Stimulated activated memory B cell treated with anti-CD40 and anti-IgM and Interleukin-4, amounts not matched to agents 10 μg/mL and 1 μg/mL and 100 μg/mL, for 72 hours (primary cell): ENCODE data around the gene EFCAB10.

Experiments
- ATAC-seq: fragments of 150-1000 bp; cut with Tn5 transposase; 2 replicates; pipeline ENCODE4 v1.10.0; 2021
- H3K27ac Mint-ChIP-seq: one replicate; pipeline ENCODE4 v1.8.0; 2022; ENCODE audit warnings: mild to moderate bottlenecking, mixed read lengths
- H3K27me3 Mint-ChIP-seq: one replicate; pipeline ENCODE4 v1.8.0; 2022; ENCODE audit warnings: mixed read lengths
- H3K36me3 Mint-ChIP-seq: one replicate; pipeline ENCODE4 v1.8.0; 2022; ENCODE audit warnings: mixed read lengths
- H3K4me1 Mint-ChIP-seq: one replicate; pipeline ENCODE4 v1.8.0; 2022; ENCODE audit warnings: mixed read lengths
- H3K4me3 Mint-ChIP-seq: one replicate; pipeline ENCODE4 v1.8.0; 2022; ENCODE audit warnings: mild to moderate bottlenecking, moderate library complexity, mixed read lengths
- H3K9me3 Mint-ChIP-seq: one replicate; pipeline ENCODE4 v1.8.0; 2022; ENCODE audit warnings: mixed read lengths

EFCAB10 gene, protein sequence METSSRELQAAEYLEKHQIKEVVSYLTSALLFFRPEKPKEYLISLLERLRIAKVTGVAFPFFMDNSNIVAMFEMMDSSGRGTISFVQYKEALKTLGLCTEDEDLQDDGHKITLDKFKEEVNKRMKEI

GRCh38 chr7:105581066-105581811, at the start of gene EFCAB10:
Gene EFCAB10 (minus strand): TSS chr7:105581493. CDS start chr7:105581463, 30 bp downstream.
- Mint-ChIP-seq H3K4me1 (peaks cover 14% of the 10 kb centered on the region), H3K9me3 (no peaks in the 10 kb centered on the region), H3K36me3 (no peaks in the 10 kb centered on the region), H3K27ac (peak within 1 kb of the TSS; percentile 24), H3K4me3 (peak within 1 kb of the TSS; percentile 73), H3K27me3 (no peaks in the 10 kb centered on the region)
- ATAC-seq, result peak; percentile 75

DNA sequence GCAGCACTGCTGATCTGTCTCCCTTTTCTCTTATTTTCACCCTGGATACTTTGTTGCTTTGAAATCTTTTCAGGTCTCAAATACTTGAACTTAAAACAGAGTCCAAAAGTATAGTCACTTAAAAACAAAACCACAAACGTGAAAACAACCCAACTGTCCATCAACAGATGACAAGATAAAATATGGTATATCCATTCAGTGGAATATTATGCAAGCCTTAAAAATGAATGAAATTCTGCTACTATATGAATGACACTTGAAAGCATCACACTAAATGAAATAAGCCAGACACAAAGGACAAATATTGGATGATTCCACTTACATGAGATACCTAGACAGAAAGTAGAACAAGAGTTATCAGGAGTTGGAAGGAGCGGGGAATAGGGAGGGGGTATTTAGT, 44.7 kb upstream of the EFCAB10 start:
- H3K4me1 Mint-ChIP-seq, result peaks cover 8% of the 10 kb centered on the region
- H3K27me3 Mint-ChIP-seq, result no peaks in the 10 kb centered on the region
- peaks cover 7% of the 10 kb centered on the region for H3K9me3 Mint-ChIP-seq
- no peak for ATAC-seq
- peaks cover 49% of the 10 kb centered on the region for H3K36me3 Mint-ChIP-seq
- H3K4me3 Mint-ChIP-seq, result no peak overlapping the region
- no peak overlapping the region for H3K27ac Mint-ChIP-seq

GRCh38 chr7:105623906-105624305, 42.6 kb upstream of the EFCAB10 start:
- Mint-ChIP-seq H3K36me3 (peaks cover 46% of the 10 kb centered on the region), H3K27me3 (no peaks in the 10 kb centered on the region), H3K27ac (no peak overlapping the region), H3K9me3 (peaks cover 7% of the 10 kb centered on the region), H3K4me1 (peaks cover 8% of the 10 kb centered on the region), H3K4me3 (no peak overlapping the region)
- ATAC-seq, result no peak

- no peak overlapping the region for H3K4me3 Mint-ChIP-seq
- H3K36me3 Mint-ChIP-seq, result peaks cover 52% of the 10 kb centered on the region
- H3K27ac Mint-ChIP-seq, result no peak overlapping the region
- H3K9me3 Mint-ChIP-seq, result peaks cover 7% of the 10 kb centered on the region
- no peaks in the 10 kb centered on the region for H3K27me3 Mint-ChIP-seq
- ATAC-seq, result peak; percentile 34
- peaks cover 8% of the 10 kb centered on the region for H3K4me1 Mint-ChIP-seq
These were observed 42.1 kb upstream of the EFCAB10 start for GRCh38 chr7:105623378-105623777.

DNA sequence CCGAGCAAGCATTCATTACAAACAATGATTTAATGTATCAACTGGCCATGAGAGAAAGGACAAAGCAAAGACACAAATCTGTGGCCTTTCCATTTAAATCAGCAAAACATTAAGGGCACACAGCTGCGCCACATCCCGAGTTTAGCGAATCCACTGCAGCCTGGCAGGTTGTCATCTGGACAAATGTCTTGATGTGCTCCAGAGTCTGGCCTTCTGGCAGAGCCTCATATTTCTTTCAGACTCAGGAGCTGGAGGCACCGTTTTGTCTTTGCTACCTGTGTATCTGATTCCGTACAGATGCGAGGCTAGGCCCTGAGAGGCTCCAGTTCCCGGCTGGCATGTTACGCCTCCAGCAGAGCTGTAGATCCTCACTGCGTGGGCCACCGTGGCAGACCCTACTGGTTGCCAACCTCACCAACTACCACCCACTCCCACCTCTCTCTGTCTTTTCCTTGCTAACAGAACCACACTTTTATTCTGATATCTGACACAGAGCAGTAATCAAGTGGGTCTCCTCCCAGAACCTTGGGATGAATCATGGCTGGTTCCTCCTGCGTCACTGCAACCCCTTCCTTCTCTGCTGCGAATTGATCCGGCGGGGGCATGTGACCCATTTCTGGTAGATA, 40.9 kb upstream of the EFCAB10 start:
- Mint-ChIP-seq H3K27me3 (no peaks in the 10 kb centered on the region), H3K9me3 (peaks cover 7% of the 10 kb centered on the region), H3K27ac (no peak overlapping the region), H3K4me3 (no peak overlapping the region), H3K36me3 (peaks cover 60% of the 10 kb centered on the region), H3K4me1 (peaks cover 8% of the 10 kb centered on the region)
- no peak for ATAC-seq

- peak overlapping the region; percentile 7 for H3K27ac Mint-ChIP-seq
- H3K36me3 Mint-ChIP-seq, result peaks cover 56% of the 10 kb centered on the region
- H3K27me3 Mint-ChIP-seq, result no peaks in the 10 kb centered on the region
- H3K9me3 Mint-ChIP-seq, result peaks cover 5% of the 10 kb centered on the region
- no peak for ATAC-seq
- H3K4me3 Mint-ChIP-seq, result no peak overlapping the region
- peaks cover 8% of the 10 kb centered on the region for H3K4me1 Mint-ChIP-seq
These were observed 40.3 kb upstream of the EFCAB10 start for GRCh38 chr7:105621617-105622016.

- Mint-ChIP-seq H3K27me3 (no peaks in the 10 kb centered on the region), H3K4me3 (no peak overlapping the region), H3K36me3 (peaks cover 56% of the 10 kb centered on the region), H3K27ac (peak overlapping the region; percentile 7), H3K9me3 (peaks cover 2% of the 10 kb centered on the region), H3K4me1 (peaks cover 8% of the 10 kb centered on the region)
- no peak for ATAC-seq
These were observed 39.9 kb upstream of the EFCAB10 start for GRCh38 chr7:105621176-105621575.

DNA sequence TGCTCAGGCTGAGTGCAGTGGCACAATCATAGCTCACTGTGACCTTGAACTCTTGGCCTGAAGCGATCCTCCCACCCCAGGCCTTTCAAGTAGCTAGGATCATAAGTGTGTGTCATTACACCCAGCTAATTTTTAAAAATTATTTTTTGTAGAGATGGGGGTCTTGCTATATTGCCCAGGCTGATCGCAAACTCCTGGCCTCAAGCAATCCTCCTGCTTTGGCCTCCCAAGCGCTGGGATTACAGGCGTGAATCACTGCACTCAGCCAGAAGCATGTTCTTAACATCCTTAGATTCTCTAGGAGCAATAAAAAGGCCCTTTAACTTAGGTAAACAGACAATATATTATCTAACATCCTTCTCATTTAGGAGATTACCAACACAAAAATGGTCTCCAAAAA, 38.3 kb upstream of the EFCAB10 start:
- H3K27ac Mint-ChIP-seq, result no peak overlapping the region
- no peaks in the 10 kb centered on the region for H3K9me3 Mint-ChIP-seq
- H3K4me3 Mint-ChIP-seq, result no peak overlapping the region
- no peak for ATAC-seq
- H3K36me3 Mint-ChIP-seq, result peaks cover 59% of the 10 kb centered on the region
- H3K27me3 Mint-ChIP-seq, result no peaks in the 10 kb centered on the region
- H3K4me1 Mint-ChIP-seq, result peaks cover 8% of the 10 kb centered on the region

DNA sequence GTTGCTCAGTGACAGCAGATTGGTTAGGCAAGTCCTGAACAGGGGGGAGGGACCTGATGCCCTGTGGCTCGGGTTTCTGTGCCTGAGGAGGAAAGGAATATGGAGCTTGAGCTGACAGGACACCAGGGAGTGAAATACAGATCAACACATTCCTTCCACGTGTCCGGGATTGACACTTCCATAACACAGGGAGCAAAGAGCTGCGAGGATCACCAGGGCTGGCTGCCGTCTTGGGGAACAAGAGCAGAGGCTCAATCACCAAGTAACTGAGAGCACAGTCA, 36.7 kb upstream of the EFCAB10 start:
- H3K27me3 Mint-ChIP-seq, result no peaks in the 10 kb centered on the region
- no peak overlapping the region for H3K27ac Mint-ChIP-seq
- H3K4me1 Mint-ChIP-seq, result no peaks in the 10 kb centered on the region
- no peaks in the 10 kb centered on the region for H3K9me3 Mint-ChIP-seq
- H3K36me3 Mint-ChIP-seq, result peaks cover 57% of the 10 kb centered on the region
- H3K4me3 Mint-ChIP-seq, result no peak overlapping the region
- no peak for ATAC-seq

GRCh38 chr7:105617280-105618015, 36.2 kb upstream of the EFCAB10 start:
- Mint-ChIP-seq H3K9me3 (no peaks in the 10 kb centered on the region), H3K4me1 (no peaks in the 10 kb centered on the region), H3K4me3 (no peak overlapping the region), H3K27me3 (no peaks in the 10 kb centered on the region), H3K27ac (no peak overlapping the region), H3K36me3 (peaks cover 52% of the 10 kb centered on the region)
- ATAC-seq, result no peak

DNA sequence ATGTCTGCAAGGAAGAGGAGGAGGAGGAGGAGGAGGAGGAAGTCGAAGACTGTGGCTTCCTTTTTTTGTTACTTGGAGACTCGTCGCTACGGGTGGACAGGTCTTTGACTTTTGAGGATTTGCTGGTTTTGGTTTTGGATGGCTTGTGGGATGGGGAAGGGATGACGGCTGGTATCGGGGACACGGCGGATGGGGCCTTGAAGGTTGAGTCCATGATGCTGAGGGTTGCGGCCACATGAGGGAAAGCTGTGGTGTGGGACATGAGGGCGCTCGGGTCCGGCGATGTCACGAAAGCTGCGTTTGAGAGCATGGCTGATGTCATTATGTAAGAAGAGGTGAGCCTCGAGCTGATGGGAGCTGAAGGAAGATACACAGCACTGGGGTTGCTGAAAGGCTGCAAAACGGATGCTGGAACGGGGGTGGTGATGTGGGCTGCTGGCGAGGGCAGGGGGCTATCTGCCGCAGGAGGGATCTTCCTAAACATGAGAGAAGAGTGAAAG, 33.1 kb upstream of the EFCAB10 start:
- H3K4me1 Mint-ChIP-seq, result no peaks in the 10 kb centered on the region
- H3K4me3 Mint-ChIP-seq, result no peak overlapping the region
- ATAC-seq, result no peak
- H3K36me3 Mint-ChIP-seq, result peaks cover 44% of the 10 kb centered on the region
- H3K27ac Mint-ChIP-seq, result no peak overlapping the region
- no peaks in the 10 kb centered on the region for H3K27me3 Mint-ChIP-seq
- no peaks in the 10 kb centered on the region for H3K9me3 Mint-ChIP-seq

DNA sequence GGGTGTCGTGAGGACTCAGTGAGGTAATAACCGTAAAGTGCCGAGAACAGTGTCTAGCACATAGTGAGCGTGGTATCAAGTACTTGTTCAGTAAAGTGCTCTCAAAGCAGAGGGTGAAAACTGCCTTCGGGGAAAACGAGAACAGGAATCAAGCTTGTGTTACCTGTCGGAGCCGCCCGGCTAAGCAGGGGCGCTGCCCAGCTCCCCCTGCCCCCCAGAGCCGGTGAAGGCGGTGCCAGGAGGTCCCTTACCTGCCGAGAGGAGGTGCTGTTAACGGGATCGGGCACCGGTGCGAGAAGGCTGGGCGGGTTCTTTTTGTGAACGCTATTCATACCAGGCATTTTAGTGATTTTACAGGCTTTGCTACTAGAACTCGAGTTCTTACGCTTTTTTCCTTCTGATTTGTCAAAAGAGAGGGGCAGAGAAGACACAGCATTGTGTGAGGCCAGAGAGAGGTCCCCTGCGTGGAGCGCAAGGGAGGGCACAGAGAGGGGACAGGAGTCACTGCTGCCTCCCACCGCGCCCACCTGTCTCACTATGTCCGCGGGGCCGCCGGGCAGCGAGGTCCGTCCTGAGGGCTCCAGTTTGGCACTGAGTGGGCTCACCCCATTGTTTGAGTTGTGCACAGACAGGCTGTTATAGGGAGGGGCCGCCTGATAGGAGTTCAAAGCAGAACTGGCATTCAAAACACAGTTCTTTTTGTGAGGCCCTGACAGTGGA, 32.5 kb upstream of the EFCAB10 start:
- Mint-ChIP-seq H3K9me3 (no peaks in the 10 kb centered on the region), H3K4me3 (no peak overlapping the region), H3K36me3 (peaks cover 42% of the 10 kb centered on the region), H3K4me1 (no peaks in the 10 kb centered on the region), H3K27me3 (no peaks in the 10 kb centered on the region), H3K27ac (no peak overlapping the region)
- ATAC-seq, result no peak

- Mint-ChIP-seq H3K4me1 (no peaks in the 10 kb centered on the region), H3K36me3 (peaks cover 34% of the 10 kb centered on the region)
These were observed 31.5 kb upstream of the EFCAB10 start for GRCh38 chr7:105612806-105613205.

DNA sequence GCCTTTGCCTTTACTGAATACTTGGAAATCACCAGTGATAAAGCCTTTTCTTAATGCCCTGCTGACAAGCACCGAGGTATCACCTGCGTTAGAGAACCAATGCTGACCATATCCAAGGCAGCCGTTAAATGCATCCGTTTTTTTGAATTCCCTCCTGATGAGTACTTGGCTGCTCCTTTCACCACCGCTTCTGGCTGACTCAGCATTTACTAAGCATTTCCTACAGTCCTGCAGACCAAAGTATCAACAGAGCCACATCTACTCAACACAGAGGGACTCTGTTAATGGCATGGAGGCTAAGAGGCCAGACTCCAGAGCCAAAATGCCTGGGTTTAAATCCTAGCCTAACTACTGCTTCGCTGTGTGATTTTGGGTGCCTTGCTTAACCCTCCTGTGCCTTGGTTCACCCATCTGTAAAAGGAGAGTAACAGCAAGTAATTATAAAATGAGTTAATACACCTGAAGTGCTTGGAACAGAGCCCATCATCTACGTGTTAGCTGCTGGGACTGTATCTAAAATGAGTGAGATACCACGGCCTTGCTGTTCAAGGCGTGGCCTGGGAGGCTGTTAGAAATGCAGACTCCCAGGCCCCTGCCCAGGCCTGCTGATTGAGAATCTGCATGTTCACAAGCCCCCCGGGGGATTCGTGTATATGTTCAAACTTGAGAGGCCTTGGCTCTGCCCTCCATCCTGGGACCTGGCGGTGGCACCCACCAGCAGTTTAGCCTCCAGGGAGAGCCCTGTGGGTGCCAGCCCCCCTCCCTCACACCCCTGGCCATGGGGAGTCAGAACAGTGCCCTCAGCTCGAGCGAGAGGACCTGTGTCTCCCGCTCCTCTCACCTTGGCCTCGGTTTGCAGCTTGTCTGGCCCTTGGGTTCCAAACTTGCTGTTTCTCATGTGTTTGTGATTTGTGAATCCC, 30.8 kb upstream of the EFCAB10 start:
- H3K27me3 Mint-ChIP-seq, result no peaks in the 10 kb centered on the region
- H3K9me3 Mint-ChIP-seq, result no peaks in the 10 kb centered on the region
- H3K4me3 Mint-ChIP-seq, result no peak overlapping the region
- peaks cover 38% of the 10 kb centered on the region for H3K36me3 Mint-ChIP-seq
- no peak for ATAC-seq
- H3K27ac Mint-ChIP-seq, result no peak overlapping the region
- no peaks in the 10 kb centered on the region for H3K4me1 Mint-ChIP-seq

More at GRCh38 chr7:105612806-105613205, 31.5 kb upstream of the EFCAB10 start:
- no peaks in the 10 kb centered on the region for H3K9me3 Mint-ChIP-seq
- no peaks in the 10 kb centered on the region for H3K27me3 Mint-ChIP-seq
- H3K4me3 Mint-ChIP-seq, result no peak overlapping the region
- ATAC-seq, result no peak
- H3K27ac Mint-ChIP-seq, result no peak overlapping the region
